ENCODE results near the gene IFNL4.
A peak's percentile ranks its signal among the peaks of the same experiment; 100 is the strongest.
"Not testable (repeated sequence)": the region's sequence is repeated elsewhere in the genome, so short reads cannot be mapped to it uniquely, and the experiment has no call there.

Gene IFNL4

GRCh38 chr19:39224910-39225309 is 23.7 kb downstream of the IFNL4 start:
- no peak for DNase-seq

DNA sequence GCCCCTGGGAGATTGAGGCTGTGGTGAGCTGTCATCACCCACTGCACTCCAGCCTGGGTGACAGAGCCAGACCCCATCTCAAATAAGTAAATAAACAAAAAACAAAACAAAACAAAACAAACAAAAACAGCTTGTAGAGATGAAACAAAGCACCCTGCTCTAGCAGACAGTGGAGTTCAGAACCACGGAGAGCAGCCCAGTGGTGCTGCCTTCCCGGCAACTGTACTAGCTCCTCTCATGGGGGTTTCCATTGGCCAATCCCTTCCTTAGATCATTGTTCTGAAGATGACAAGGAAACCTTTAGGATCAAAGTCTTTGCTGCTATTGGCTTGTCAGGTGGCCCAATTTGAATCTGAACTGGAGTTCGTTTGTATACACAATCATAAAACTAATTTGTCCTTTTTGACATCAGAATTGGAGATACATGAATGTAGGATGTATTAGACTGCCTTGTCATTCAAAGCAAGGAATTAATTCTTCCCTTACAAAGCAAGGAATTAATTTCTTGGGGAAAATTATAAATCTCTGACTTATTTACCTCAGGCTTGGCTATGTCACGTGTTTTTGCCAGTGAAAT is 24.9 kb downstream of the IFNL4 start:
- no peak for DNase-seq

GRCh38 chr19:39219108-39219507 is 29.5 kb downstream of the IFNL4 start:
- DNase-seq: not testable (repeated sequence)

DNA sequence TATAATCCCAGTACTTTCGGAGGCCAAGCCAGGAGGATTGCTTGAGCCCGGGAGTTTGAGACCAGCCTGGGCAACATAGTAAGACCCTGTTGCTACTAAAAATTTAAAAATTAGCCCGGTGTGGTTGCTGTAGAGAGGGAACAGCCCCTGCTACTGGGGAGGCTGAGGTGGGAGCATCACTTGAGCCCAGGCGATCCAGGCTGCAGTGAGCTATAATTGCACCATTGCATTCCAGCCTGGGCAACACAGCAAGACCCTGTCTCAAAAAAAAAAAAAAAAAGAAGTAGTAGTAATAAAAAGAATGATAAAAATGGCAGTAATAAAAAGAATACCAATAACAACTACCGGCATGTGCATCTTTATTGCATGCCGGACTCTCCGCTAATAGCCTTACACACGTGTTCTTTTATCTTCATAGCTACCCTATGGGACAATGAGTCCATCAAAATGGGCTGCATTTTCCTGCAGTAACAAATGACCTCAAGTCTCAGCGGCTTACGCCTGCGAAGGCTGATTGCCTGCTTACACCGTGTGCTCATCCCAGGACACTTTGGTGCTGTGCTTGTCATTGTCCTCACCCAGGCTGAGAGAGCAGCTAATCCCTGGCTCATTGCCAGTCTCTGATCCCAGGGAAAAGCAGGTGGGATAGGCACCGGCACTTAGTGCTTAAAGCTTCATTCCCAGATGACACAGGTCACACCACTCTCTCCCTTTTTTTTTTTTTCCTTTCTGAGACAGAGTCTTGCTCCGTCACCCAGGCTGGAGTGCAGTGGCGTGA is 30.2 kb downstream of the IFNL4 start:
- DNase-seq: no peak

GRCh38 chr19:39217094-39217493 is 31.6 kb downstream of the IFNL4 start:
- DNase-seq: no peak

- not testable (repeated sequence) for DNase-seq
Measured at GRCh38 chr19:39215323-39215722, 33.3 kb downstream of the IFNL4 start.

- DNase-seq: no peak
Measured at GRCh38 chr19:39212375-39212742, 36.3 kb downstream of the IFNL4 start.

DNA sequence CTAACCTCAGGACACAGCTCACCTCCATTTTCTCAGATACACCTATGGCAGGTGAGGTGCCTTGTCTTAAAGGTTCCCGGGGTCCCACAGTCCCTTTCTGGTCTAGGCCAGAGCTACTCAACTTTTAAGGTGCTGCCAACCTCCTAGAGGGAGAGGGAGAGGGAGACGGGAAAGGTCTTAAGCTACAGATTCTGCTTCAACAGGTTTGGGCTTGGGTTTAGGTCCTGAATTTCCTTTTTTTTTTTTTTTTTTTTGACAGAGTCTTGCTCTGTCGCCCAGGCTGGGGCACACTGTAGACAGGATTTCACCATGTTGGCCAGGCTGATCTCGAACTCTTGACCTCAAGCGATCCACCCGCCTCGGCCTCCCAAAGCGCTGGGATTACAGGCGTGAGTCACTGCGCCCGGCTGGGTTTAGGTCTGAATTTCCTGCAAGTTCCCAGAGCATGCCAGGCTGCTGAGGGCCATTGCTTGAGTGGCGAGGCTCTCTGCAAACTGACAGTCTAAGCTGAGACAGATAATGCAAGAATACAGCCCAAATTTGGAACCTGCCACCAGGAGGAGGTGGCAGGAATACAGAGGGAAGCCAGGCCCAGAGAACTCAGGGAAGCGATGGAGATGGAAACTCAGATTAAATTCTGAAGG is 36.8 kb downstream of the IFNL4 start:
- DNase-seq: no peak

- no peak for DNase-seq
Measured at GRCh38 chr19:39209196-39209595, 39.5 kb downstream of the IFNL4 start.

- no peak for DNase-seq
Measured at GRCh38 chr19:39208175-39208795, 40.4 kb downstream of the IFNL4 start.

DNA sequence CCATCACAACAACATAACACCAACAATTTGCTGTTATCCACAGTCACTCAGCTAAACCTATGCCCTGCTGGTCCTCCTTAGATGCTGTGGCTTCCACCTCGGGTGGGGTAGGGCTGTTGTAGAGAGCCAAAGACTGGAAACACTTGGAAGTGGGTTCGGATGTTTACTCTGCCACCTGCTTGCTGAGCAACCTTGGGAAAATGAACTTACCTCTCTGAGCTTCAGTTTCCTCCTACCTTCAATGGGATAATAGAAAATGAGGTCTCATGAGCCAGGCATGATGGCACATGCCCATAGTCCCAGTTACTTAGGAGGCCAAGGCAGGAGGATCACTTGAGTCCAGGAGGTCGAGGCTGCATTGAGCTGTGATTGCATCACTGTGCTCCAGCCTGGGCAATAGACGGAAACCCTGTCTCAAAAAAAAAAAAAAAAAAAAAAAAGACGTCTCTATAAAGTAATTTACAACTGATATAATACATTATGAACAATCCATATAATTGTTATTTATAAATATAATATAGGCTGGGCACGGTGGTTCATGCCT is 41.3 kb downstream of the IFNL4 start:
- no peak for DNase-seq

DNA sequence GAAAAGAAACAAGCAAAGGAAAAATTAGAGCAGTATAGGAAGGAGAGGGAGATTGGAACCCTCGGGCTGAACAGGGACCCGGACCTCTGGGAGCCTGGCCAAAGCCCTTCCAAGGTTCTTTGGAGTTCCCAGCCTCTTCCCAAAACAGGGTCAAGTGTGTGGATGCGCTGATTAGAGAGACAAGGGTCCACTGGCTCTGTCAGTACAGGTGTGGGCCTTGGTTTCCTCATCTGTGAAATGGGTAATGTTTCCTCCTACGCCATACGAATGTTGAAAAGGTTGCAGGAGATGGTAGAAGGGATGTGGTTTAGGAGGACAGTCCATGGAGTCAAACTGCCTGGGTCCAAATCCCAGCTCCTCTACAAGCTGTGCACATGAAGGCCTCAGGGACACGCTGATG is 42.5 kb downstream of the IFNL4 start:
- DNase-seq: no peak

- no peak for DNase-seq
Measured at GRCh38 chr19:39205449-39205764, 43.2 kb downstream of the IFNL4 start.

GRCh38 chr19:39203372-39204341 is 45.0 kb downstream of the IFNL4 start, which contains the start of gene SYCN:
Gene SYCN, minus strand, starts transcription at chr19:39204263. Its CDS starts 9 bp downstream, at chr19:39204254.
- DNase-seq: no peak

DNA sequence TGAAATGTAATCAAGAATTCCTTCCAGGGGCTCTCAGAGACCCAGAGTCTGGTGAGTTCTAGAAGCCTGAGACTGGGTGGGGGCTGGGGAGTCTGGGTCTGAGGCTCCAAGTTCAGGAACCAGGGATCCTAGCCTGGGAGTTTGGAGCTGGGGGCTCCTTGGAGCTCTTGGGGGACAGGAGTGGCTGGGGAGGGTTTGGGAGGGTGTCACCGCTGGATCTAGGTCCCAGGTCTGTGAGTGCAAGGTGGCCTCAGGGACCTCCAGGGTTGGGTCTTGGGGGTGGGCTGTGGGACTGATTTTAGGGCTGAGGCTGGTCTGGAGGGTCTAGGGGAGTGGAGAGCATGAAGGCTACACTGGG is 45.7 kb downstream of the IFNL4 start:
- DNase-seq: no peak

DNA sequence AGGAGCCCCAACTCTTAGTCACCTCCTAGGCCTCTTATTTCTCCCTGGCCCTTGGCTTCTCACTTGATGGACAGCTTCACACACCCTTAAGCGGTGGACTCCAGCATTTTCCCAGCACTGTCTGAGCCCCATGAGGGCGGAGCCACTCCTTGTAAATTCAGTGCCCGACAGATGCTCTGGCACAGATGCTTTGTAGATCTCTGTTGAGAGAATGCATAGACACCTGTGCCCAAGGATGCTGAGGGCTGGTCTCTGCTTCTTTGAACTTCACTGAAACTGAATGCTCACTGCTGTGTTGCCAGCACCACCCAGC is 47.9 kb downstream of the IFNL4 start:
- no peak for DNase-seq

GRCh38 chr19:39200066-39200802 is 48.4 kb downstream of the IFNL4 start:
- DNase-seq: no peak

DNA sequence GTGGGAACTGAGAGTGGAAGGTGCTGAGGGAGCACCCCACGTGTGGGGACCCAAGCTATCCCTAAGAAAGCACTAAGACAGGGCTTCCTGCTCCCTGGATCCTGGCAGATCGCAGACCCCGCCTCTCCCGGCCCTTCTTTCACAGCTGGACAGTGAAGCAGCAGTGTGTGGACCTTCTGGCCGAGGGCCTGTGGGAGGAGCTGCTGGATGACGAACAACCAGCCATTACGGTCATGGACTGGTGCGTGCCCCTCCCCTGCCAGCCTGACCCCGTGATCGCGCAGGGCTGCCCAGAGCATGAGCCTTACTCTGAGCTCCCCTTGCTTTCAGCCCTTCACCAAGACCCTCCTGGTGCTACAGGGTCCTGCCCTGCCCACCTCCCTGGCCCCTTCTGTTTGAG is 49.6 kb downstream of the IFNL4 start:
- DNase-seq: peak in 34 of 56 donors; percentile 0 to 70 (median 32)

GRCh38 chr19:39197808-39198207 is 50.8 kb downstream of the IFNL4 start:
- DNase-seq: no peak

GRCh38 chr19:39196860-39197562 is 51.6 kb downstream of the IFNL4 start, which contains the start of gene NCCRP1:
Gene NCCRP1, plus strand, starts transcription at chr19:39196964. Its CDS starts 19 bp downstream, at chr19:39196983.
- no peak for DNase-seq

All from amygdala (tissue), 56 donors.